Measurements from ENCODE around the gene JAKMIP3. TPM values are rescaled to one million over a fixed set of nuclear protein-coding genes. Genes with fewer than 3 reads are reported as not detected.

Gene JAKMIP3
- total RNA-seq (2021) (5.6 and 5.8 TPM in 2 replicates), Bru-seq, nascent RNA (percentile 51 among the genes with signal in this experiment), BruChase-seq, experiment 1, labeled RNA remaining after a 2-hour chase (percentile 53 among the genes with signal in this experiment), BruChase-seq, experiment 2, labeled RNA remaining after a 6-hour chase (percentile 64 among the genes with signal in this experiment)
- long read RNA-seq, partial matches to known transcripts: 0 of 1 reads
- long read RNA-seq, other reads (novel, unspliced or antisense): 1 of 1 reads

GRCh38 chr10:132065491-132066105 lies at the start of gene JAKMIP3:
Gene JAKMIP3 (plus strand): TSS chr10:132065946. CDS start chr10:132104809, 38,863 bp downstream.
- peak; percentile 66 to 85 for DNase-seq
- ChIA-PET POLR2A (ENCODE audit: unreplicated experiment) (interaction anchor here (0.6 to 1.4 kb wide), 4 partner anchors 21 to 33 kb away, joined by 3 to 8 read pairs (median 6); no protein-coding TSS in a partner anchor), CTCF (interaction anchor here (0.5 kb wide), 1 partner anchor 383 kb away, joined by 3 read pairs; no protein-coding TSS in a partner anchor)
- peaks cover 21% of the 10 kb centered on the region; the same call in 1 of the 2 replicates for H3K4me1 ChIP-seq (replicated peaks; ENCODE audit: insufficient read depth)
- no peaks in the 10 kb centered on the region for H3K27me3 ChIP-seq (ENCODE audit: insufficient read depth, low read depth)
- H3K27ac ChIP-seq: peak within 1 kb of the TSS; percentile 77
- intact Hi-C loops (cut with micrococcal nuclease; ENCODE audit: unreplicated experiment): loop anchor here (2.0 kb wide), 1 partner anchor 29 kb away; no protein-coding TSS in a partner anchor
- H4K20me1 ChIP-seq (ENCODE audit: insufficient read depth): no peaks in the 10 kb centered on the region
- H2AFZ ChIP-seq: peak within 1 kb of the TSS; percentile 87
- H3K9me3 ChIP-seq (ENCODE audit: insufficient read depth, low read depth): no peaks in the 10 kb centered on the region
- H3K4me3 ChIP-seq: peak within 1 kb of the TSS; percentile 77
- H3K36me3 ChIP-seq (ENCODE audit: low read depth): no peaks in the 10 kb centered on the region
- peaks cover 2% of the 10 kb centered on the region; the same call in 1 of the 2 replicates for H3K79me2 ChIP-seq (ENCODE audit: low read depth)
- peak within 1 kb of the TSS; percentile 88 for H3K4me2 ChIP-seq
- peaks cover 8% of the 10 kb centered on the region; the same call in 1 of the 2 replicates for H3F3A ChIP-seq (ENCODE audit: insufficient read depth, low read depth)
- BruUV-seq (replicated peaks): no TSS peak
- H3K9me2 ChIP-seq (ENCODE audit: insufficient read depth): no peaks in the 10 kb centered on the region
- TF ChIP-seq, protein P1, sequence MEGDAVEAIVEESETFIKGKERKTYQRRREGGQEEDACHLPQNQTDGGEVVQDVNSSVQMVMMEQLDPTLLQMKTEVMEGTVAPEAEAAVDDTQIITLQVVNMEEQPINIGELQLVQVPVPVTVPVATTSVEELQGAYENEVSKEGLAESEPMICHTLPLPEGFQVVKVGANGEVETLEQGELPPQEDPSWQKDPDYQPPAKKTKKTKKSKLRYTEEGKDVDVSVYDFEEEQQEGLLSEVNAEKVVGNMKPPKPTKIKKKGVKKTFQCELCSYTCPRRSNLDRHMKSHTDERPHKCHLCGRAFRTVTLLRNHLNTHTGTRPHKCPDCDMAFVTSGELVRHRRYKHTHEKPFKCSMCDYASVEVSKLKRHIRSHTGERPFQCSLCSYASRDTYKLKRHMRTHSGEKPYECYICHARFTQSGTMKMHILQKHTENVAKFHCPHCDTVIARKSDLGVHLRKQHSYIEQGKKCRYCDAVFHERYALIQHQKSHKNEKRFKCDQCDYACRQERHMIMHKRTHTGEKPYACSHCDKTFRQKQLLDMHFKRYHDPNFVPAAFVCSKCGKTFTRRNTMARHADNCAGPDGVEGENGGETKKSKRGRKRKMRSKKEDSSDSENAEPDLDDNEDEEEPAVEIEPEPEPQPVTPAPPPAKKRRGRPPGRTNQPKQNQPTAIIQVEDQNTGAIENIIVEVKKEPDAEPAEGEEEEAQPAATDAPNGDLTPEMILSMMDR (conservative IDR thresholded peaks at IDR 0.05): no peak
- TF ChIP-seq EZH2 (IDR thresholded peaks at IDR 0.05; ENCODE audit: low read depth): no peak

DNA sequence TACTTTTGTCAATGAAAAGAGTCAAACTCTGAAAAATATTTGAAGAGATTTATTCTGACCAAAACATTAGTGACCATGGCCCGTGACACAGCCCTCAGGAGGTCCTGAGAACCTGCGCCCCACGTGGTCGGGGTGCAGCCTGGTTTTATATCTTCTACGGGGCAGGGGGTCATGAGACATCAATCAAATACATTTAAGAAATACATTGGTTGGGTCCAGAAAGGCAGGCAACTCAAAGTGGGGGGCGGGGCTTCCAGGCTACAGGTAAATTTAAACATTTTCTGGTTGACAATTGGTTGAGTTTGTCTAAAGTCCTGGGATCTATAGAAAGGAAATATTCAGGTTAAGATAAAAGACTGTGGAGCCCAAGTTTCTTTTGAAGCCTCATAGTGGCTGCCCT lies 49.2 kb upstream of the JAKMIP3 start:
- Histone ChIP-seq H2AFZ (no peak overlapping the region), H4K20me1 (ENCODE audit: insufficient read depth) (no peaks in the 10 kb centered on the region), H3K79me2 (ENCODE audit: low read depth) (no peaks in the 10 kb centered on the region), H3F3A (ENCODE audit: insufficient read depth, low read depth) (no peaks in the 10 kb centered on the region), H3K27me3 (ENCODE audit: insufficient read depth, low read depth) (no peaks in the 10 kb centered on the region), H3K9me2 (ENCODE audit: insufficient read depth) (no peaks in the 10 kb centered on the region), H3K4me3 (no peak overlapping the region), H3K4me2 (no peak overlapping the region), H3K9me3 (ENCODE audit: insufficient read depth, low read depth) (no peaks in the 10 kb centered on the region), H3K27ac (no peak overlapping the region), H3K36me3 (ENCODE audit: low read depth) (no peaks in the 10 kb centered on the region), H3K4me1 (replicated peaks; ENCODE audit: insufficient read depth) (no peaks in the 10 kb centered on the region)
- intact Hi-C loops (cut with micrococcal nuclease; ENCODE audit: unreplicated experiment): no loop called here
- BruUV-seq (replicated peaks): no TSS peak
- ChIA-PET CTCF (no interaction called here), POLR2A (ENCODE audit: unreplicated experiment) (no interaction called here)
- DNase-seq: no peak
- no peak for TF ChIP-seq EZH2 (IDR thresholded peaks at IDR 0.05; ENCODE audit: low read depth)
- TF ChIP-seq, protein P1 (conservative IDR thresholded peaks at IDR 0.05): no peak

- intact Hi-C loops (cut with micrococcal nuclease; ENCODE audit: unreplicated experiment): no loop called here
- no peak overlapping the region for H2AFZ ChIP-seq
- no TSS peak for BruUV-seq (replicated peaks)
- DNase-seq: no peak
- H3K79me2 ChIP-seq (ENCODE audit: low read depth): no peaks in the 10 kb centered on the region
- H3F3A ChIP-seq (ENCODE audit: insufficient read depth, low read depth): no peaks in the 10 kb centered on the region
- H3K4me1 ChIP-seq (replicated peaks; ENCODE audit: insufficient read depth): no peaks in the 10 kb centered on the region
- TF ChIP-seq, protein P1 (conservative IDR thresholded peaks at IDR 0.05): no peak
- no peak for TF ChIP-seq EZH2 (IDR thresholded peaks at IDR 0.05; ENCODE audit: low read depth)
- ChIA-PET CTCF (no interaction called here), POLR2A (ENCODE audit: unreplicated experiment) (no interaction called here)
- H3K27ac ChIP-seq: no peak overlapping the region
- H3K4me3 ChIP-seq: no peak overlapping the region
- no peaks in the 10 kb centered on the region for H3K9me3 ChIP-seq (ENCODE audit: insufficient read depth, low read depth)
- no peaks in the 10 kb centered on the region for H4K20me1 ChIP-seq (ENCODE audit: insufficient read depth)
- H3K9me2 ChIP-seq (ENCODE audit: insufficient read depth): no peaks in the 10 kb centered on the region
- no peaks in the 10 kb centered on the region for H3K27me3 ChIP-seq (ENCODE audit: insufficient read depth, low read depth)
- no peaks in the 10 kb centered on the region for H3K36me3 ChIP-seq (ENCODE audit: low read depth)
- no peak overlapping the region for H3K4me2 ChIP-seq
Observed at GRCh38 chr10:132018446-132018845, 47.3 kb upstream of the JAKMIP3 start.
